GM21737 (cell line): Measurements from ENCODE around the gene LENEP.
A peak's percentile ranks its signal among the peaks of the same experiment; 100 is the strongest.

Experiments used
- ATAC-seq: cut with Tn5 transposase; IDR thresholded peaks from one replicate; pipeline ENCODE4 v1.9.1; 2021; ENCODE audit warnings: mild to moderate bottlenecking, moderate library complexity; ENCODE audit not compliant: unreplicated experiment

The LENEP gene

DNA sequence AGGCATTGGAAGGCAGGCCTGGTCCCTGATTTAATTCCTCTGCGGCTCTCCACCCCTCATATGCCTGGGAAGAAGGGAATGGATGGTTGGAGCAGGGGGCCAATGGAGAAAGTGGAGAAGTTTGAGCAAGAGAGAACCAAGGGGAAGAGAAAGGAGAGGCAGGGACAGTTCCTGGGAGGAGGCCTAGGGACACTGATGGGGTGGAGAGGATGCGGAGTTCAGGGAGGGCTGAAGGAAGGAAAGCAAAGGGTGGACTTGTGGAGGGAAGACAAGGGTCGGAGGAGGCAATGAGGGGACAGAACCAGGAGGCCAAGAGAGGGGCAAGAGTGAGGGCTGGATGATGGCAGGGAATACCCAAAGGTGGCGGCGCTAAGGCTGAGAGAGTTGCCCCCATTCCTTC, 16.4 kb downstream of the LENEP start:
- no peak for ATAC-seq

DNA sequence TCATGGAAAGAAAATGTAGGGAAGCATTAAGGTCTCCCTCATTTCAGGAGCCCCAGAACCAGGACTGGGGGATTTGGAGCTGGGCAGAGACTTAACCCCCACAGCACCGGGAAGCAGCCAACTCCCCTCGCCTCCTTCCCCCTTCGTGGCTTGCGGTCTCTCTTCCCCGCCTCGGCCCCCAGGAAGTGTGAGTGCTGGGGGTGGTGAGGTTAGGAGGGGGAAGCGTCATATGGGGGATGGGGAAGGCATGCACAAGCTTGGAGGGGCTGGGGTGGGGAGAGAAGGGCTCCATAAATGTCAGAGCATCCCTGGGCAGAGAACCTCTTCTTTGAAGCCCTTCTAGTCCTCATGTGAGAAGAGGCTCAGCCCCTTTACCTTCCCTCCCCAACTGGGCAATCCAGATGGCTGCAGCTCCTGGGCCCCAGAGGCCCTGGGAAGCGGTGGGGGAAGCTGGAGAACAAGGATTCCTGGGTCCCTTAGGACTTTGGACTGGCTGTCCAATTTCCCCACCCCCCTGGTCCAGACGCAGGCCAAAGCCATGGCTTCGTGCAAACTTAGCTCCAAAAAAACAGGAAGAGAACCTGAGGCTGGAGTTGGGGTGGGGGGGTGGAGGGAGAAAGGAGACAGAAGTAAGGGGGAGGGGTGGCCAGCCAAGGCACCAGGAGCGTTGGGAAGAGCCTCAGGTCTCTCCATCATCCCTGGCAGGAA, 17.0 kb downstream of the LENEP start:
- ATAC-seq, result no peak

DNA sequence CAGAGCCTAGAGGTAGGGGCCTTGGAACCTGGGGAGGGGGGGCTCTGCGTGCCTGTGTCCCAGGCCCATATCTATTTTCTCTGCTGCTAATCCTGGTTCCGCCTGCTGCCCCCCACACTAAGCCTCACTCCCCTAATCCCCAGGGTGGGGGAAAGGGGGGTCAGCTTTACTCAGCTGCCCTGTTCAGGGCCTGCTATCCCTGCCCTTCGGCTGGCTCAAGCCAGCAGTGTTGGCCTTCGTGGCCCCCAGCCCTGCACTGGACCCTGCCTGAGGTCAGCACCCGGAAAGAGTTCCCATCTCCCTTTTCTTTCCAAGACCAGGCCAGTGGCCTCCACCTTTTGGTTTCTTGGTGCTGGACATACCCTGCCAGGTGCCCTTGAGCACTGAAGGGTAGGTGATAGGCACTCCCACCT, 17.6 kb downstream of the LENEP start:
- no peak for ATAC-seq

GRCh38 chr1:155011437-155012025, 18.1 kb downstream of the LENEP start:
- no peak for ATAC-seq

DNA sequence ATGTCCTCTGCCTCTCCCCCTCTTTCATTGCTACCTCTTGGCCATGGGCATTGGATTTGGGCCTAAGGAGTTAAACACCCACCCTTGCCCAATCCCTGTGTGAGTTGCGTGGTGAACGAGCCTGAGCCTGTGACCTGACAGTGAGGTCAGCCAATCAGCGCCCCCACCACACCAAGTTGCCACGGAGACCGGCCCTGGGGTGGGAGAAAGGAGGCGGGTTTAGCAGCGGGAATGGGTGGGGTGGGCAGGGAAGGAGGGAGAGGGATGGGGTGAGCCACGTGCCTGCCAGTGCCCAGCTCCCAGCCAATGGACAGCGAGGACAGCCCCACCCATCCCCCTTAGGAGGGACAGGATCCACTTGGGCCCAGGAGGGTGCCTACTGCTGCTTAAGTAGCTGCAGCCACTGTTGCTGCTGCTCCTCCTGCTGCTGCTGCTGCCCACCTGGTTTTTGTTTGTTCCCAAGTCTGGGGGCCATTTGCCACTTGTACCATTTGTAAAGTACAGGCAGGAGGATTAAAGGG, 18.7 kb downstream of the LENEP start:
- no peak for ATAC-seq

- no peak for ATAC-seq
Observed at GRCh38 chr1:155012776-155013602, 19.6 kb downstream of the LENEP start.

GRCh38 chr1:155013632-155014031, 20.2 kb downstream of the LENEP start:
- no peak for ATAC-seq

- no peak for ATAC-seq
Observed at GRCh38 chr1:155014709-155015508, 21.5 kb downstream of the LENEP start.

GRCh38 chr1:155015527-155016230, 22.3 kb downstream of the LENEP start:
- no peak for ATAC-seq

DNA sequence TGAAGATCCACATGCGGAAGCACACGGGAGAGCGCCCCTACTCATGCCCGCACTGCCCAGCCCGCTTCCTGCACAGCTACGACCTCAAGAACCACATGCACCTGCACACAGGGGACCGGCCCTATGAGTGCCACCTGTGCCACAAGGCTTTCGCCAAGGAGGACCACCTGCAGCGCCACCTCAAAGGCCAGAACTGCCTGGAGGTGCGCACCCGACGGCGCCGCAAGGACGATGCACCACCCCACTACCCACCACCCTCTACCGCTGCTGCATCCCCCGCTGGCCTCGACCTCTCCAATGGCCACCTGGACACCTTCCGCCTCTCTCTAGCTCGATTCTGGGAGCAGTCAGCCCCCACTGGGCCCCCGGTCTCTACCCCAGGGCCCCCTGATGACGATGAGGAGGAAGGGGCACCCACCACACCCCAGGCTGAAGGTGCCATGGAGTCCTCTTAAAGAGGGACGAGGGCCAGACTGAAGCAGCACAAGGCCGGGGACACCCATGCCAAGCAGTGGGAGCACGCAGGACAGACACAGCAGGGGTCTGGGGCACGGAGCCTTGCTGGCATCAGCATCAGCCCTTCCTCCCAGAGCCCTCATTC, 22.9 kb downstream of the LENEP start:
- ATAC-seq, result no peak

- ATAC-seq, result peak; percentile 47
Observed at GRCh38 chr1:155017041-155017945, 23.9 kb downstream of the LENEP start.

DNA sequence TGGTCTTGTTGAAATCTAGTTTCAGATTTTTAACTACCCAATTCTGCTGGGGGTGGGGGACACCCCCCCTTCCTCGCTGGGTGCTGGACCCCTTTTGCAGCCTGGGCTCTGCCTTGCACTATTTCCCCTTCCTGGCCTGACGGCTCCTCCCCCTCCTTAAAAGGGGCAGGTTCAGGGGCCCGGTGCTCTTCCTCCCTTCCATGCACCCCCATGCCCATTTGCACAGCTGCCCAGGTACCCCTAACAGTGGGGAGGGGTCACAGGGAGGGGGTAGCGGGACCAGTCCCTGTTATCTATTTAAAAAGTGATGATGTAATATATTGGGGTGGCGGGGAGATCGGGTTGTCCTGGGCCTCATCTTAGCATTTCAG, 24.5 kb downstream of the LENEP start:
- no peak for ATAC-seq

GRCh38 chr1:155018617-155019348, 25.4 kb downstream of the LENEP start:
- ATAC-seq, result no peak

DNA sequence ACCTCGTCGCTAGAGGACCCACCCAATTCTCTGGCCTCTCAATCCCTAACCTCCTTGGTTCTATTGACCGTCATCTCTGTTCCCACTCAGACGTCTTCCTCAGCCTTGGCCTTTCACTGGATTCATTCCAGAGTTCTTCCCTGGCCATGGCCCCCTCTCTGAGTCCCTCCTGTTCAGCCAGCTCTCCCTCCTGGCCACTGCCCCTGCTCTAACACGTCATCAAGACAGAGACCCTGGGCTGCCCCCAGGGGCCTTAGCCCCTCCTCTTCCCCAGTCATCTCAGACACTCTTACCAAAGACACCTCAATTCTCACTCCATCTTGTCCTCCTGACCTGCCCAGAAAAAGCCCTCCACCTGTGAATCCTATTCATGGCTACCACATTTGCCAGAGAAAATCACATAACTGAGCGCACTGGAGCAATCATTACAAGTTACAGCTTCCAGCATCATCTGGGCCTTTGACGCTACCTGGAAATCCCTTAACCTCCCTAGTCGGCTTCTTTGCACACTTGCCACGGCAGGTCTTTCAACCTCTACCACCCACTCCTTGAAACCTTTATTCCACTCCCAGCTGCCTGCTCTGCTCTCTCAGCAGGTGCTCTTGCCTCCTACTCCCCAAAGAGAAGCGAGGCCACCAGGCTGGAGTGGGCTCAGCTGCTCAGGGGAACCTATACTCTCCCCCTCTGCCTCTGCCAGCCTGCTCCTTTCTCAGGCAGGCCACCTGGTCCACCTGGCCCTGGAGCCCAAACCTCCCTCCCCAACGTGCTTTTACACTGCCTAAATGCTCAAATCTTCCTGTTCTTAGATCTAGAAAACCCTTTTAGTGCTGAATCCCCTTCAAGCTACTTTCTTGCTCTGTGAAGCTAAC, 26.2 kb downstream of the LENEP start:
- no peak for ATAC-seq

DNA sequence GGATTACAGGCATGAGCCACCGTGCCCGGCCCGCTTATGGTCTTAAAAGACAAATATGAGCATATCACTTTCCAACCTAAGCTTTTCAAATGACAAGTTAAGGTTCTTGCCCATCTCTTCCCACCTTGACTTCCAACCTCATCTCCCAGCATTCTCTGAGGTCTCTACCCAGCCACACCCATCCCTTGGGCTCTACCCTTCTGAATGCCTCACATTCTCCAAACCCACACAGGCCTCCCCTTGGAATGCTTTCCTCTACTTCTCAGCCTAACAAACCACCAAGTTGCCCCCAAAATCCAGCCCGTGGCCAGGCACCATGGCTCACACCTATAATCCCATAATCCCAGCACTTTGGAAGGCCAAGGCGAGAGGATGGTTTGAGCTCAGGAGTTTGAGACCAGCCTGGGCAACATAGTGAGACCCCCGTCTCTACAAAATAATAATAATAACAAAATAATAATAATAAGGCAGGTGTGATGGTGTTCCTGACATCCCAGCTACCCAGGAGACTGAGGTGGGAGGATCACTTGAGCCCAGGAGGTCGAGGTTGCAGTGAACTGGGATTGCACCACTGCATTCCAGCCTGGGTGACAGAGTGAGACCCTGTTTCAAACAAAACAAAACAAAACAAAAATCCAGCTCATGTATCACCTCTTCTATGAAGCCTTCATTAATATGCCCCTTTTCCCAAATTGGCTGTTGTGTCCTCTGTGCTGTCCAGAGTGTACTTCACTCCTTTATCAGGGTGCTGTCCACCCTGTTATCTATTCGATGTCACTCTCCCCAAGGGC, 28.9 kb downstream of the LENEP start:
- no peak for ATAC-seq

DNA sequence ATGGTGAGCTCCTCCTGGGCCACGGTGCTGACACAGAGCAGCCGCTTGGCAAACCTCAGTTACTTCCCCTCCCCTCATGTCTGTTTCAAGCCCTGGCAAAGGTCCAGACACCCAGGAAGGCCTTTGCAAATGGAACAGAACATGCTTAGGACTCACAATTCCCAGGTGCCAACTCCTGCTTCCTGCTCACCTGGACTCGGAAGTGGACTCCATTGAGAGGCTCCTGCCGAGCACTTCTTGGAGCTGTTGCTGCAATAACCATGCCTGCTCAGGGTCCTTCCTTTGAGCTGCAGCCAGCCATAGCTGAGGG, 29.5 kb downstream of the LENEP start:
- no peak for ATAC-seq

GRCh38 chr1:155023627-155024026, 30.2 kb downstream of the LENEP start:
- no peak for ATAC-seq
